Keratinocyte (primary cell): Measurements from ENCODE around the gene DIP2C. TPM values are rescaled to one million over a fixed set of nuclear protein-coding genes. Genes with fewer than 3 reads are reported as not detected.
"Not testable (repeated sequence)": the region's sequence is repeated elsewhere in the genome, so short reads cannot be mapped to it uniquely, and the experiment has no call there.

Experiments used
- DNase-seq: peaks from one replicate; pipeline ENCODE4 v3.0.0-alpha.2; 2011; ENCODE audit warnings: low read depth, missing footprints, low spot score
- FAIRE-seq: peaks from 2 replicates; lab custom pipeline; 2011; peaks lifted over from hg19 to GRCh38; lab: Jason Lieb, UNC
- H2AFZ ChIP-seq: 2 replicates; pipeline ENCODE4 v1.6.0; 2012; ENCODE audit warnings: low read length, control low read depth, inconsistent platforms; ENCODE audit not compliant: control insufficient read depth
- H3K27ac ChIP-seq: 2 replicates; pipeline ENCODE4 v1.5.1; 2011; ENCODE audit warnings: low read length; ENCODE audit not compliant: control insufficient read depth, insufficient read depth
- H3K27me3 ChIP-seq: 3 replicates; pipeline ENCODE4 v1.6.0; 2011; ENCODE audit warnings: low read length; ENCODE audit not compliant: control insufficient read depth, insufficient read depth; ENCODE audit errors: extremely low read depth
- H3K36me3 ChIP-seq, 2 experiments: 2 replicates in 1 of 2; 3 replicates in 1 of 2; pipeline ENCODE4 v1.5.1; 2011; ENCODE audit warnings: low read length in 2 of 2, mild to moderate bottlenecking in 1 of 2; ENCODE audit not compliant: control insufficient read depth in 2 of 2, insufficient read depth in 2 of 2; ENCODE audit errors: extremely low read depth in 1 of 2
- H3K4me1 ChIP-seq: 3 replicates; pipeline ENCODE4 v1.5.1; 2011; ENCODE audit warnings: low read length; ENCODE audit not compliant: control insufficient read depth, insufficient read depth; ENCODE audit errors: extremely low read depth
- H3K4me2 ChIP-seq: 3 replicates; pipeline ENCODE4 v1.6.0; 2011; ENCODE audit warnings: low read depth, low read length; ENCODE audit not compliant: control insufficient read depth, insufficient read depth; ENCODE audit errors: extremely low read depth
- H3K4me3 ChIP-seq, 3 experiments: fragments of 200-600 bp in 1 of 3; sonication (generic) in 1 of 3; 2 replicates in 2 of 3; 3 replicates in 1 of 3; pipeline ENCODE4 v1.5.1; 2011 to 2016; ENCODE audit warnings: low read length in 3 of 3, mild to moderate bottlenecking in 3 of 3, control low read depth in 2 of 3, inconsistent platforms in 1 of 3, low read depth in 1 of 3, mixed read lengths in 1 of 3, mixed run types in 1 of 3, moderate library complexity in 1 of 3; ENCODE audit not compliant: control insufficient read depth in 2 of 3, insufficient read depth in 2 of 3; ENCODE audit errors: extremely low read depth in 1 of 3
- H3K79me2 ChIP-seq: 2 replicates; pipeline ENCODE4 v1.6.0; 2012; ENCODE audit warnings: low read length; ENCODE audit not compliant: control insufficient read depth, insufficient read depth
- H3K9ac ChIP-seq: 3 replicates; pipeline ENCODE4 v1.6.0; 2011; ENCODE audit warnings: low read length; ENCODE audit not compliant: control insufficient read depth, insufficient read depth; ENCODE audit errors: extremely low read depth
- H3K9me1 ChIP-seq: 3 replicates; pipeline ENCODE4 v1.6.0; 2011; ENCODE audit warnings: low read length; ENCODE audit not compliant: control insufficient read depth, insufficient read depth; ENCODE audit errors: extremely low read depth
- H3K9me3 ChIP-seq: 2 replicates; pipeline ENCODE4 v1.5.1; 2012; ENCODE audit warnings: low read depth, low read length; ENCODE audit not compliant: control insufficient read depth
- H4K20me1 ChIP-seq: 3 replicates; pipeline ENCODE4 v1.6.0; 2011; ENCODE audit warnings: low read length; ENCODE audit not compliant: control insufficient read depth, insufficient read depth; ENCODE audit errors: extremely low read depth
- CTCF ChIP-seq, 3 experiments: IDR thresholded peaks in 1 of 3; conservative IDR thresholded peaks in 1 of 3; optimal IDR thresholded peaks in 1 of 3; 2 replicates in 2 of 3; 3 replicates in 1 of 3; pipeline versions ENCODE3 to v1.5.1; 2011; ENCODE audit warnings: low read length in 3 of 3, mild to moderate bottlenecking in 3 of 3, moderate library complexity in 2 of 3, control low read depth in 1 of 3, inconsistent platforms in 1 of 3; ENCODE audit not compliant: insufficient read depth in 2 of 3; ENCODE audit errors: extremely low read depth in 1 of 3
- EZH2 ChIP-seq: IDR thresholded peaks from one replicate; pipeline ENCODE4 v1.6.1; 2012; ENCODE audit warnings: inconsistent platforms, mild to moderate bottlenecking, low read length, moderate library complexity
- dilution Hi-C: fragments of 300-500 bp; cut with MboI; formaldehyde crosslinking; loops from one replicate; pipeline ENCODE4 v1.7.0; 2020; ENCODE audit warnings: low sequenced_read_pairs; ENCODE audit not compliant: extremely low pct_ligation_motif_present
- polyA plus RNA-seq, 5 experiments: library from polyadenylated mRNA; depleted of rRNA in 3 of 5; stranded (reverse) in 3 of 5; stranded (forward) in 1 of 5; unstranded in 1 of 5; fragments of >200 nt; gene quantifications; 1 replicate in 1 of 5; 2 replicates in 3 of 5; 3 replicates in 1 of 5; pipeline versions ENCODE4 v1.2.1 to v1.2.3, GENCODE V29; 2011 to 2012; ENCODE audit warnings: missing spikeins in 2 of 5, low read depth in 1 of 5, low replicate concordance in 1 of 5

Gene DIP2C
- polyA plus RNA-seq, 1 donor (not counting 4 experiments of a cell fraction or from before 2014, with no cell fraction given) = 1.3 TPM

- Histone ChIP-seq H3K79me2 (no peaks in the 10 kb centered on the region), H3K9ac (no peak overlapping the region), H3K4me2 (no peak overlapping the region), H3K4me1 (no peaks in the 10 kb centered on the region), H4K20me1 (no peaks in the 10 kb centered on the region), H3K9me3 (no peaks in the 10 kb centered on the region), H3K27ac (no peak overlapping the region), H3K9me1 (no peaks in the 10 kb centered on the region), H3K36me3 (no peaks in the 10 kb centered on the region), H2AFZ (no peak overlapping the region), H3K27me3 (no peaks in the 10 kb centered on the region), H3K4me3 (no peak overlapping the region)
- dilution Hi-C loops = no loop called here
- TF ChIP-seq EZH2 (no peak), CTCF (optimal IDR thresholded peaks at IDR 0.05 in 1 of 3, IDR thresholded peaks at IDR 0.05 in 1 of 3, conservative IDR thresholded peaks at IDR 0.05 in 1 of 3; ENCODE audit: extremely low read depth in 1 of 3, insufficient read depth in 2 of 3, low read length in 3 of 3) (no peak)
- DNase-seq (no peak), FAIRE-seq (no peak)
Measured at GRCh38 chr10:707456-707855, 18.0 kb upstream of the DIP2C start.

- no peak for TF ChIP-seq EZH2
- no peak for TF ChIP-seq CTCF (optimal IDR thresholded peaks at IDR 0.05 in 1 of 3, IDR thresholded peaks at IDR 0.05 in 1 of 3, conservative IDR thresholded peaks at IDR 0.05 in 1 of 3; ENCODE audit: extremely low read depth in 1 of 3, insufficient read depth in 2 of 3, low read length in 3 of 3)
- Histone ChIP-seq H3K9me1 (no peaks in the 10 kb centered on the region), H2AFZ (no peak overlapping the region), H3K27ac (no peak overlapping the region), H3K9me3 (no peaks in the 10 kb centered on the region), H4K20me1 (no peaks in the 10 kb centered on the region), H3K4me3 (no peak overlapping the region), H3K9ac (no peak overlapping the region), H3K27me3 (no peaks in the 10 kb centered on the region), H3K36me3 (no peaks in the 10 kb centered on the region), H3K4me2 (no peak overlapping the region), H3K4me1 (no peaks in the 10 kb centered on the region), H3K79me2 (no peaks in the 10 kb centered on the region)
- dilution Hi-C loops = no loop called here
- no peak for FAIRE-seq
- DNase-seq = no peak
Measured at GRCh38 chr10:703118-703517, 13.7 kb upstream of the DIP2C start.

GRCh38 chr10:700183-700582 is 10.7 kb upstream of the DIP2C start:
- H3K9me1 ChIP-seq, FAIRE-seq, H3K4me2 ChIP-seq, H3K36me3 ChIP-seq, H3K79me2 ChIP-seq, H2AFZ ChIP-seq, DNase-seq, H3K27me3 ChIP-seq, H4K20me1 ChIP-seq, H3K9ac ChIP-seq, H3K27ac ChIP-seq, H3K4me3 ChIP-seq, H3K4me1 ChIP-seq, H3K9me3 ChIP-seq, dilution Hi-C loops: not testable (repeated sequence)
